Measurements from ENCODE around the gene WTAP. TPM values are rescaled to one million over a fixed set of nuclear protein-coding genes. Genes with fewer than 3 reads are reported as not detected.
A peak's percentile ranks its signal among the peaks of the same experiment; 100 is the strongest.

The WTAP gene
- total and polyA plus RNA-seq, 2 of the 8 experiments (the other 6 are each of a cell fraction or from before 2014, with no cell fraction given) = 32.6 to 120 TPM

DNA sequence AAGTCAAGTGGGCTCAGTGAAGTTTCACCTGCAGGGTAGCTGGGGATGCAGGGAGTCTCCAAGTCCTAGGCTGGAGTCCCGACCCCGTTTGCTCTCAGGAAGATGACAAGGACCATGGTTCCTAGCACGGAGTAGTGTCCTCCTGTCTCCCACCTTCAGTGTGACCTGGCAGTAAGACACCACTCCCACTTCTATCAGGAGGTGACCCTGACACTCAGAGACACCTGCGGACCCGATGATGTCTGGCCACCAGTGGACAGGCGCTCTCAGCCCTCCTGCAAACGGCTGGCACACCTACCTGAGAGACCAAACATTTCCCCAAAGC lies 35.4 kb upstream of the WTAP start:
- Histone ChIP-seq H2AFZ (ENCODE audit: low read length) (no peak overlapping the region), H3K27ac (ENCODE audit: low read depth, low read length) (no peak overlapping the region), H4K20me1 (replicated peaks in 1 of 2; ENCODE audit: control insufficient read depth in 1 of 2, insufficient read depth in 2 of 2, low read length in 2 of 2) (peaks cover 4 to 12% of the 10 kb centered on the region in 2 experiments), H3K4ac (replicated peaks; ENCODE audit: insufficient read length, low read depth, low read length) (no peak overlapping the region), H3K23me2 (ENCODE audit: low read depth, low read length) (peaks cover 14% of the 10 kb centered on the region), H3K4me1 (replicated peaks in 1 of 4; ENCODE audit: control insufficient read depth in 3 of 4, insufficient read depth in 4 of 4, low read length in 3 of 4) (peaks cover 3 to 15% (median 8%) of the 10 kb centered on the region in 4 experiments), H3K79me2 (ENCODE audit: control insufficient read depth in 1 of 2, insufficient read depth in 2 of 2, low read length in 2 of 2) (peaks cover 3 to 33% of the 10 kb centered on the region in 2 experiments; a peak in 3 of 4 replicates), H2BK20ac (ENCODE audit: low read length) (no peak overlapping the region), H4K8ac (ENCODE audit: extremely low read depth, insufficient read depth, low read length) (no peak overlapping the region), H3K36me3 (ENCODE audit: control insufficient read depth in 2 of 4, insufficient read depth in 4 of 4, low read length in 3 of 4) (peaks cover 0 to 7% (median 3%) of the 10 kb centered on the region in 4 experiments; a peak in 3 of 8 replicates), H2BK12ac (ENCODE audit: low read depth, low read length) (no peak overlapping the region), H3K79me1 (ENCODE audit: low read depth, low read length) (peaks cover 5% of the 10 kb centered on the region), H3K9ac (replicated peaks in 1 of 4; ENCODE audit: extremely low read depth in 1 of 4, low read depth in 3 of 4, low read length in 3 of 4) (peak overlapping the region in 1 of 4 experiments; percentile 74; a peak in 1 of 7 replicates), H3K27me3 (replicated peaks in 1 of 4; ENCODE audit: control insufficient read depth in 3 of 4, extremely low read depth in 1 of 4, insufficient read depth in 3 of 4, low read length in 3 of 4) (no peaks in the 10 kb centered on the region), H3K23ac (ENCODE audit: insufficient read length) (no peak overlapping the region), H4K91ac (replicated peaks; ENCODE audit: insufficient read length, low read length) (no peak overlapping the region), H3K9me3 (ENCODE audit: insufficient read depth in 2 of 2, low read depth in 1 of 2, low read length in 1 of 2) (no peaks in the 10 kb centered on the region), H2AK5ac (ENCODE audit: low read depth, low read length) (peak overlapping the region; percentile 39; the same call in 1 of the 2 replicates), H3K4me2 (ENCODE audit: insufficient read depth in 1 of 2, low read depth in 2 of 2, low read length in 2 of 2) (peak overlapping the region; percentile 90 to 96), H2BK120ac (replicated peaks; ENCODE audit: low read depth, low read length) (no peak overlapping the region), H2BK5ac (ENCODE audit: low read depth, low read length) (no peak overlapping the region), H2BK15ac (ENCODE audit: low read length) (0 out of 2 replicates have a peak overlapping the region, but pooled peaks have one; percentile 18), H3K56ac (replicated peaks; ENCODE audit: insufficient read length, low read depth, low read length) (no peak overlapping the region), H4K5ac (ENCODE audit: insufficient read length, low read depth, low read length) (no peak overlapping the region), H3K4me3 (ENCODE audit: extremely low read depth in 1 of 4, insufficient read depth in 2 of 4, low read depth in 3 of 4, low read length in 4 of 4) (peak overlapping the region; percentile 51 to 99 (median 88); a peak in 7 of 8 replicates), H3K14ac (ENCODE audit: insufficient read length) (no peak overlapping the region), H3K18ac (ENCODE audit: extremely low read depth, low read length) (no peak overlapping the region)
- no peak for DNase-seq (ENCODE audit: low read depth in 1 of 2, low spot score in 2 of 2)
- CTCF ChIA-PET (ENCODE audit: partially characterized antibody) = interaction anchor here (1.1 to 2.0 kb wide), 11 partner anchors 8 to 522 kb away, joined by 3 to 7 read pairs (median 4); partner anchors contain the start of gene FNDC1
- no peak for FAIRE-seq
- WGBS, 2 experiments (ENCODE audit: extremely low coverage in 1 of 2, insufficient coverage in 1 of 2, insufficient read length in 1 of 2, insufficient replicate concordance in 2 of 2, low coverage in 1 of 2, low lambda C conversion rate in 2 of 2, missing lambda C conversion rate in 1 of 2) = 72% methylated on average over 7 of the region's 7 CpGs; no CpG with 5 or more reads in 1 of the 2 experiments
- POLR2A ChIA-PET (ENCODE audit: partially characterized antibody) = interaction anchor here (0.9 to 4.5 kb wide), 14 partner anchors 9 to 523 kb away, joined by 3 to 32 read pairs (median 7); partner anchors contain the start of genes ACAT2, FNDC1, MRPL18 and TCP1
- no peak for TF ChIP-seq SIRT6 (IDR thresholded peaks at IDR 0.05; ENCODE audit: low read length)
- TF ChIP-seq CREB1 (IDR thresholded peaks at IDR 0.05) = no peak
- no peak for TF ChIP-seq EGR1 (IDR thresholded peaks at IDR 0.05; ENCODE audit: borderline replicate concordance, low read depth, low read length)
- TF ChIP-seq TAF7 (optimal IDR thresholded peaks at IDR 0.05; ENCODE audit: borderline replicate concordance, low read depth, low read length) = no peak
- TF ChIP-seq GTF2F1 (IDR thresholded peaks at IDR 0.05; ENCODE audit: borderline replicate concordance, low read depth, low read length) = no peak
- TF ChIP-seq CEBPB (IDR thresholded peaks at IDR 0.05; ENCODE audit: low read depth, low read length) = no peak
- TF ChIP-seq ZNF274 (IDR thresholded peaks at IDR 0.05; ENCODE audit: borderline replicate concordance, extremely low read depth, low read length) = no peak
- TF ChIP-seq ASH2L (IDR thresholded peaks at IDR 0.05; ENCODE audit: low read length) = no peak
- TF ChIP-seq NANOG (IDR thresholded peaks at IDR 0.05; ENCODE audit: insufficient read depth, low read depth, low read length, poor library complexity, severe bottlenecking) = no peak
- TF ChIP-seq CBX8 (IDR thresholded peaks at IDR 0.05; ENCODE audit: borderline replicate concordance, low read depth, low read length) = no peak
- TF ChIP-seq HDAC2 (IDR thresholded peaks at IDR 0.05; ENCODE audit: borderline replicate concordance in 1 of 2, low read depth in 2 of 2, low read length in 2 of 2) = no peak
- no peak for TF ChIP-seq TAF1 (IDR thresholded peaks at IDR 0.05; ENCODE audit: low read depth, low read length)
- TF ChIP-seq TBP (IDR thresholded peaks at IDR 0.05; ENCODE audit: low read depth, low read length) = no peak
- no peak for TF ChIP-seq RFX5 (IDR thresholded peaks at IDR 0.05; ENCODE audit: borderline replicate concordance, low read depth, low read length)
- TF ChIP-seq SRF (IDR thresholded peaks at IDR 0.05; ENCODE audit: low read depth, low read length) = no peak
